GM23338 (cell line): ENCODE results near the gene DPF3. TPM values are rescaled to one million over a fixed set of nuclear protein-coding genes. Genes with fewer than 3 reads are reported as not detected.

Experiments used
- ATAC-seq: fragments of 200-7000 bp; cut with Tn5 transposase; 3 replicates; pipeline ENCODE4 v1.9.1; 2020
- DNase-seq: peaks from one replicate; pipeline ENCODE4 v3.0.0-alpha.2; 2015; ENCODE audit warnings: low spot score
- H2AFZ ChIP-seq: fragments of 200-600 bp; sonication (generic); 2 replicates; pipeline ENCODE4 v1.8.0; 2016; ENCODE audit warnings: antibody characterized with exemption, mild to moderate bottlenecking, moderate library complexity
- H3F3A ChIP-seq: fragments of 200-600 bp; sonication (generic); replicated peaks from 2 replicates; pipeline ENCODE4 v1.8.0; 2017; ENCODE audit warnings: antibody characterized with exemption, mixed run types, low read depth
- H3K27ac ChIP-seq: fragments of 200-600 bp; sonication (generic); 2 replicates; pipeline ENCODE4 v1.6.1; 2016; ENCODE audit warnings: low read depth
- H3K27me3 ChIP-seq: fragments of 200-600 bp; sonication (generic); 2 replicates; pipeline ENCODE4 v1.8.0; 2016; ENCODE audit warnings: mild to moderate bottlenecking, mixed run types, moderate library complexity; ENCODE audit not compliant: insufficient read depth
- H3K36me3 ChIP-seq: fragments of 200-600 bp; sonication (generic); 2 replicates; pipeline ENCODE4 v1.8.0; 2016; ENCODE audit warnings: mild to moderate bottlenecking; ENCODE audit not compliant: insufficient read depth
- H3K4me1 ChIP-seq: fragments of 200-600 bp; sonication (generic); 2 replicates; pipeline ENCODE4 v1.8.0; 2016; ENCODE audit warnings: mild to moderate bottlenecking, moderate library complexity; ENCODE audit not compliant: insufficient read depth
- H3K4me2 ChIP-seq: fragments of 200-600 bp; sonication (generic); 2 replicates; pipeline ENCODE4 v1.7.1; 2017; ENCODE audit warnings: mixed run types
- H3K4me3 ChIP-seq: fragments of 200-600 bp; sonication (generic); 2 replicates; pipeline ENCODE4 v1.6.1; 2016; ENCODE audit warnings: mixed run types
- H3K79me2 ChIP-seq: fragments of 200-600 bp; sonication (generic); replicated peaks from 2 replicates; pipeline ENCODE4 v1.8.0; 2017; ENCODE audit warnings: mild to moderate bottlenecking; ENCODE audit not compliant: insufficient read depth
- H3K9me2 ChIP-seq: fragments of 200-600 bp; sonication (generic); 2 replicates; pipeline ENCODE4 v1.8.0; 2017; ENCODE audit not compliant: insufficient read depth
- H4K20me1 ChIP-seq: fragments of 200-600 bp; sonication (generic); replicated peaks from 2 replicates; pipeline ENCODE4 v1.8.0; 2017; ENCODE audit warnings: mild to moderate bottlenecking; ENCODE audit not compliant: insufficient read depth
- H3K27ac Mint-ChIP-seq: 2 replicates; pipeline ENCODE4 v1.8.0; 2020; ENCODE audit warnings: inconsistent platforms, mild to moderate bottlenecking, moderate library complexity, mixed read lengths
- H3K27me3 Mint-ChIP-seq: 3 replicates; pipeline ENCODE4 v1.8.0; 2022; ENCODE audit warnings: low read depth, mild to moderate bottlenecking, moderate library complexity, mixed read lengths, inconsistent platforms; ENCODE audit not compliant: insufficient read depth, poor library complexity
- H3K36me3 Mint-ChIP-seq: 3 replicates; pipeline ENCODE4 v1.8.0; 2021; ENCODE audit warnings: low read depth, mild to moderate bottlenecking, inconsistent platforms, moderate library complexity, mixed read lengths
- H3K4me1 Mint-ChIP-seq: 3 replicates; pipeline ENCODE4 v1.8.0; 2020; ENCODE audit warnings: mild to moderate bottlenecking, inconsistent platforms, mixed read lengths
- H3K4me3 Mint-ChIP-seq: 3 replicates; pipeline ENCODE4 v1.8.0; 2021; ENCODE audit warnings: moderate library complexity, mild to moderate bottlenecking, inconsistent platforms, mixed read lengths
- H3K9me3 Mint-ChIP-seq: 3 replicates; pipeline ENCODE4 v1.8.0; 2020; ENCODE audit warnings: moderate library complexity, mild to moderate bottlenecking, inconsistent platforms, mixed read lengths
- CREB1 ChIP-seq: fragments of 250-450 bp; sonication (Bioruptor Pico); IDR thresholded peaks from 2 replicates; pipeline ENCODE4 v1.5.0; 2020; ENCODE audit warnings: low read depth, mild to moderate bottlenecking, moderate library complexity
- ETS1 ChIP-seq: IDR thresholded peaks from 2 replicates; pipeline ENCODE4 v1.6.1; 2016; ENCODE audit warnings: antibody characterized with exemption
- EZH2 ChIP-seq: fragments of 200-600 bp; sonication (generic); IDR thresholded peaks from one replicate; pipeline ENCODE4 v1.8.0; 2017; ENCODE audit warnings: antibody characterized with exemption, mild to moderate bottlenecking, low read depth; ENCODE audit not compliant: unreplicated experiment
- EZH2phosphoT487 ChIP-seq: fragments of 200-600 bp; sonication (generic); IDR thresholded peaks from one replicate; pipeline ENCODE4 v1.8.1; 2018; ENCODE audit warnings: antibody characterized with exemption; ENCODE audit not compliant: unreplicated experiment
- JUNB ChIP-seq: IDR thresholded peaks from one replicate; pipeline ENCODE4 v1.6.1; 2016; ENCODE audit warnings: antibody characterized with exemption; ENCODE audit not compliant: unreplicated experiment
- NANOG ChIP-seq: IDR thresholded peaks from 2 replicates; pipeline ENCODE4 v1.6.1; 2016; ENCODE audit warnings: antibody characterized with exemption, borderline replicate concordance
- POLR2AphosphoS5 ChIP-seq: IDR thresholded peaks from 2 replicates; pipeline ENCODE4 v1.6.1; 2016; ENCODE audit warnings: antibody characterized with exemption, low read depth
- ZNF114 ChIP-seq: fragments of 250-450 bp; sonication (Bioruptor Pico); IDR thresholded peaks from 2 replicates; pipeline ENCODE4 v1.5.0; 2020; ENCODE audit warnings: mild to moderate bottlenecking, moderate library complexity
- ZNF331 ChIP-seq: fragments of 250-450 bp; sonication (Bioruptor Pico); IDR thresholded peaks from 2 replicates; pipeline ENCODE4 v1.5.0; 2020; ENCODE audit warnings: low read depth, mild to moderate bottlenecking, moderate library complexity
- polyA plus RNA-seq: library from polyadenylated mRNA; unstranded; fragments of >200 nt; fragmentation: Nextera tagmentation; extraction: Ambion mirVana; gene quantifications from 2 replicates; pipeline ENCODE4 v1.2.1, GENCODE V29; 2016
- total RNA-seq: library from RNA; depleted of rRNA; stranded (reverse); fragments of >200 nt; shearing (Covaris generic); gene quantifications from 2 replicates; pipeline ENCODE4 v1.2.3, GENCODE V29; 2014

DPF3 gene
- total and polyA plus RNA-seq, 2 experiments from 2014 or later: 0.18 to 1.0 TPM

GRCh38 chr14:72882463-72882862, 11.4 kb downstream of the DPF3 start (continued):
- TF ChIP-seq ZNF331 (CRISPR knock-in tag) (no peak), ZNF114 (no peak)

- Histone ChIP-seq H3K4me1 (peaks cover 14% of the 10 kb centered on the region), H4K20me1 (no peaks in the 10 kb centered on the region), H3K27me3 (no peaks in the 10 kb centered on the region), H3F3A (no peaks in the 10 kb centered on the region), H3K36me3 (no peaks in the 10 kb centered on the region), H2AFZ (peak overlapping the region; percentile 60; the same call in 1 of the 2 replicates), H3K4me3 (no peak overlapping the region), H3K9me2 (0 out of 2 replicates have a peak, but pooled peaks cover 13% of the 10 kb centered on the region), H3K4me2 (no peak overlapping the region), H3K27ac (no peak overlapping the region), H3K79me2 (no peaks in the 10 kb centered on the region)
- no peak overlapping the region for H3K27ac Mint-ChIP-seq
- H3K36me3 Mint-ChIP-seq: peaks cover 4% of the 10 kb centered on the region; the same call in 1 of the 3 replicates
- H3K4me1 Mint-ChIP-seq: peaks cover 12% of the 10 kb centered on the region; the same call in 2 of the 3 replicates
- TF ChIP-seq POLR2AphosphoS5 (no peak), JUNB (no peak)
- no peak overlapping the region for H3K4me3 Mint-ChIP-seq
- H3K9me3 Mint-ChIP-seq: peaks cover 14% of the 10 kb centered on the region; the same call in 2 of the 3 replicates
- H3K27me3 Mint-ChIP-seq: peaks cover 5% of the 10 kb centered on the region
- no peak for ATAC-seq
- DNase-seq: no peak
Observed at GRCh38 chr14:72882047-72882446, 11.9 kb downstream of the DPF3 start.

GRCh38 chr14:72881543-72881942, 12.4 kb downstream of the DPF3 start:
- no peaks in the 10 kb centered on the region for H3K79me2 ChIP-seq
- TF ChIP-seq ZNF331 (CRISPR knock-in tag) (no peak), CREB1 (CRISPR knock-in tag) (no peak), EZH2 (no peak), EZH2phosphoT487 (no peak), NANOG (no peak)
- DNase-seq: no peak

DNA sequence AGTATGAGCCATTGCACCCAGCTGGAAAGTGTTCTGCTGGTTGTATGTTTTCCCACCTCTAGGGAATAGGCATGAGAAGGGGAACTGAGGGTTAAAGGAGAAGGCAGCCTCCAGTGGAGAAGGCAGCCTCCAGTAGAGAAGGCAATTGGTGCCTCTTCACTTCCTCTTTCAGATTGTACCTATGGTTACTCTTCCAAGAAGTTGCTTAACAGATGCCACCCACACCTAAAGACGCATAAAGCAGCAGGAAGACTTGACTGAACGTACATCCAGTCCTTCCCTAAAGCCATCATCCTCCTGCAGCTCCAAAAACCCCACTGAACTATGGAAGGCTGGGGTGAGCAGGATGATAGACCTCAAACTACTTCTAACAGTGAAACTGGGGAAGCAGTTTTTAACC, 13.1 kb downstream of the DPF3 start:
- Histone ChIP-seq H3K4me3 (no peak overlapping the region), H3F3A (no peaks in the 10 kb centered on the region), H3K4me2 (no peak overlapping the region), H3K9me2 (0 out of 2 replicates have a peak, but pooled peaks cover 6% of the 10 kb centered on the region), H3K4me1 (peaks cover 22% of the 10 kb centered on the region; the same call in 1 of the 2 replicates), H3K27me3 (no peaks in the 10 kb centered on the region), H3K36me3 (no peaks in the 10 kb centered on the region), H2AFZ (no peak overlapping the region; the same call in 1 of the 2 replicates), H3K79me2 (no peaks in the 10 kb centered on the region), H4K20me1 (no peaks in the 10 kb centered on the region), H3K27ac (no peak overlapping the region)
- ATAC-seq: no peak
- Mint-ChIP-seq H3K4me3 (no peak overlapping the region), H3K36me3 (peaks cover 2% of the 10 kb centered on the region; the same call in 1 of the 3 replicates), H3K27ac (no peak overlapping the region), H3K27me3 (peaks cover 11% of the 10 kb centered on the region), H3K4me1 (peaks cover 20% of the 10 kb centered on the region), H3K9me3 (0 out of 3 replicates have a peak, but pooled peaks cover 1% of the 10 kb centered on the region)
- DNase-seq: no peak
- TF ChIP-seq ETS1: no peak
- TF ChIP-seq ZNF331 (CRISPR knock-in tag): no peak

More at GRCh38 chr14:72881543-72881942, 12.4 kb downstream of the DPF3 start:
- no peak overlapping the region for H3K27ac Mint-ChIP-seq
- H3K36me3 ChIP-seq: no peaks in the 10 kb centered on the region
- peaks cover 8% of the 10 kb centered on the region for H3K27me3 Mint-ChIP-seq
- no peak overlapping the region for H3K4me3 ChIP-seq
- H3K27ac ChIP-seq: no peak overlapping the region
- no peak for ATAC-seq
- H3K4me2 ChIP-seq: no peak overlapping the region
- H2AFZ ChIP-seq: no peak overlapping the region
- no peak overlapping the region for H3K4me3 Mint-ChIP-seq
- peaks cover 9% of the 10 kb centered on the region; the same call in 1 of the 3 replicates for H3K9me3 Mint-ChIP-seq
- H3K36me3 Mint-ChIP-seq: peaks cover 4% of the 10 kb centered on the region; the same call in 1 of the 3 replicates
- H3F3A ChIP-seq: no peaks in the 10 kb centered on the region
- peaks cover 19% of the 10 kb centered on the region for H3K4me1 ChIP-seq
- no peaks in the 10 kb centered on the region for H3K27me3 ChIP-seq
- H3K9me2 ChIP-seq: 0 out of 2 replicates have a peak, but pooled peaks cover 9% of the 10 kb centered on the region
- H4K20me1 ChIP-seq: no peaks in the 10 kb centered on the region
- peaks cover 16% of the 10 kb centered on the region for H3K4me1 Mint-ChIP-seq
